Measurements from ENCODE around the gene CUBN. TPM values are rescaled to one million over a fixed set of nuclear protein-coding genes. Genes with fewer than 3 reads are reported as not detected.

CUBN gene
- total and polyA plus RNA-seq, 10 of the 15 experiments (the other 5 are each of a cell fraction or from before 2014, with no cell fraction given): under 0.01 to 0.14 (median 0.02) TPM; not detected in 6

DNA sequence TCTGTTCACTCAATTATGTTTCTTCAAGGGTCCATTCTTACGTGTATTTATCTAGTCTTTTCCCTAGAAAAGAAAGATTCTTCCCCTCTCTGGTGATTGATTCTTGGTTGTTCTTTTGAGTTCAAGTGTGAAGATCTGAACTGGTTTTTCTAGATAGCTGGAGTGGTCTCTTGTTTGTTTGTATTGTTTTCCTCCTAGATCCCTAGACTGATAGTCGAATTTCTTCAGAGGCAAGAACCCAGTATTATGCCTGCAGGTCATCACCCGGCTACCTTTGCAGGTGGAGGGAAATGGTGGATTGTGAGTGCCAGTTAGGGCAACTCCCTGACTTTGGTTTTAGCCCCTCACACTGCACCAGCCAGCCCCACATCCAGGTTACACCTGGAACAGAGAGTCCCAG is 310.2 kb downstream of the CUBN start:
- Histone ChIP-seq H3K4me3 (no peak overlapping the region), H3K79me2 (ENCODE audit: control insufficient read depth, insufficient read depth, low read length) (peaks cover 19% of the 10 kb centered on the region), H3K9ac (ENCODE audit: control insufficient read depth, insufficient read depth, low read length) (no peak overlapping the region), H4K20me1 (ENCODE audit: control insufficient read depth, insufficient read depth) (no peaks in the 10 kb centered on the region; the same call in 1 of the 2 replicates), H3K9me3 (replicated peaks; ENCODE audit: control insufficient read depth, insufficient read depth, low read length) (peaks cover 4% of the 10 kb centered on the region; the same call in 2 of the 3 replicates), H2AFZ (ENCODE audit: control insufficient read depth, low read depth, low read length) (no peak overlapping the region), H3K36me3 (ENCODE audit: control insufficient read depth in 2 of 2, insufficient read depth in 2 of 2, low read length in 1 of 2) (no peaks in the 10 kb centered on the region), H3K27me3 (replicated peaks in 1 of 2; ENCODE audit: control insufficient read depth in 2 of 2, insufficient read depth in 2 of 2, low read length in 1 of 2) (no peaks in the 10 kb centered on the region; a peak in 1 of 4 replicates), H3K27ac (ENCODE audit: control insufficient read depth, insufficient read depth) (no peak overlapping the region), H3K4me2 (ENCODE audit: control insufficient read depth, insufficient read depth) (no peak overlapping the region), H3K4me1 (ENCODE audit: control insufficient read depth, insufficient read depth, low read length) (no peaks in the 10 kb centered on the region)
- FAIRE-seq (no peak), DNase-seq (ENCODE audit: low read depth, low spot score) (no peak), ATAC-seq (no peak)
- CTCF ChIA-PET: interaction anchor here (1.7 kb wide), 1 partner anchor 450 kb away, joined by 3 read pairs; no protein-coding TSS in a partner anchor
- POLR2A ChIA-PET: no interaction called here
- 13% methylated on average over 3 of the region's 3 CpGs for WGBS (ENCODE audit: insufficient coverage, insufficient replicate concordance, low lambda C conversion rate, missing lambda C conversion rate)
- SMC1A ChIA-PET (ENCODE audit: uncharacterized antibody, unreplicated experiment): interaction anchor here (0.7 kb wide), 1 partner anchor 76 kb away, joined by 3 read pairs; no protein-coding TSS in a partner anchor
- RAD21 ChIA-PET (ENCODE audit: unreplicated experiment): no interaction called here
- no TSS peak for BruUV-seq (replicated peaks)
- intact Hi-C loops (cut with micrococcal nuclease; ENCODE audit: unreplicated experiment): loop anchor here (5.0 kb wide), 2 partner anchors 382 to 413 kb away; partner anchors contain the start of gene PTER
- TF ChIP-seq ZBTB40 (IDR thresholded peaks at IDR 0.05; ENCODE audit: borderline replicate concordance) (no peak), FOXM1 (IDR thresholded peaks at IDR 0.05; ENCODE audit: low read depth, low read length) (no peak), NR2C2 (IDR thresholded peaks at IDR 0.05; ENCODE audit: borderline replicate concordance, control insufficient read depth, insufficient read length, low read depth) (no peak), PAX8 (IDR thresholded peaks at IDR 0.05) (no peak), MYB (IDR thresholded peaks at IDR 0.05; ENCODE audit: borderline replicate concordance, low read depth, low read length) (no peak), CHD4 (IDR thresholded peaks at IDR 0.05) (no peak), ZNF24 (IDR thresholded peaks at IDR 0.05) (no peak), PAX5 (IDR thresholded peaks at IDR 0.05; ENCODE audit: borderline replicate concordance, low read depth, low read length) (no peak), SUZ12 (IDR thresholded peaks at IDR 0.05; ENCODE audit: unreplicated experiment) (no peak), E2F4 (IDR thresholded peaks at IDR 0.05; ENCODE audit: low read depth, low read length) (no peak), IRF4 (IDR thresholded peaks at IDR 0.05; ENCODE audit: low read depth, low read length) (no peak), RBBP5 (conservative IDR thresholded peaks at IDR 0.05) (no peak)
- in situ Hi-C loops (cut with MboI): loop anchor here (25.0 kb wide), 1 partner anchor 1843 kb away; the partner anchor contains the start of genes ARL5B and NSUN6

All from GM12878 (cell line).